HCT116 (cell line): ENCODE results near the gene VLDLR. TPM values are rescaled to one million over a fixed set of nuclear protein-coding genes. Genes with fewer than 3 reads are reported as not detected.
A peak's percentile ranks its signal among the peaks of the same experiment; 100 is the strongest.

Experiments used
- ATAC-seq: fragments of 200-7000 bp; cut with Tn5 transposase; 2 replicates; pipeline ENCODE4 v1.9.1; 2020; ENCODE audit warnings: mild to moderate bottlenecking, moderate library complexity
- BruUV-seq: library from RNA; stranded (reverse); fragments of 400-500 nt; replicated peaks from 2 replicates; lab custom pipeline; 2021; lab: Mats Ljungman, UMichigan
- CTCF ChIA-PET: fragments of 300-600 bp; sonication (Branson Sonifier 250); formaldehyde crosslinking; loops from one replicate; lab custom pipeline; 2021; ENCODE audit warnings: antibody characterized with exemption; lab: Charles Lee
- POLR2A ChIA-PET: fragments of 300-600, 350-600 bp; sonication (Branson Sonifier 250); formaldehyde crosslinking; loops from one replicate; lab custom pipeline; 2021; ENCODE audit warnings: antibody characterized with exemption; lab: Charles Lee
- RAD21 ChIA-PET, 2 experiments: fragments of 300-600 bp; sonication (Branson Sonifier 250); formaldehyde crosslinking; loops; one replicate each; lab custom pipeline; 2023; ENCODE audit warnings: low total read pairs in 2 of 2; ENCODE audit not compliant: uncharacterized antibody in 2 of 2, unreplicated experiment in 2 of 2, low non-redundant PET in 1 of 2; lab: Charles Lee
- DNase-seq: peaks from one replicate; pipeline ENCODE4 v3.0.0-alpha.2; 2010; ENCODE audit warnings: low read depth, low spot score
- H2AFZ ChIP-seq: fragments of 200-600 bp; shearing (Covaris generic), sonication (generic); 2 replicates; pipeline ENCODE4 v1.6.1; 2017; ENCODE audit warnings: low read depth, mixed run types, mixed read lengths, antibody characterized with exemption, low read length; ENCODE audit not compliant: poor library complexity, severe bottlenecking
- H3K27ac ChIP-seq: 2 replicates; pipeline ENCODE4 v1.5.1; 2012; ENCODE audit warnings: low read depth, low read length
- H3K27me3 ChIP-seq: fragments of 200-600 bp; sonication (generic); 2 replicates; pipeline ENCODE4 v1.6.1; 2016; ENCODE audit warnings: mixed run types, low read length, mixed read lengths; ENCODE audit not compliant: insufficient read depth
- H3K36me3 ChIP-seq, 2 experiments: fragments of 200-500 bp in 1 of 2; fragments of 200-600 bp in 1 of 2; sonication (Bioruptor generic) in 1 of 2; sonication (generic) in 1 of 2; 2 replicates each; pipeline versions ENCODE4 v1.5.1 to v1.6.1; 2014 to 2016; ENCODE audit warnings: low read length in 2 of 2, inconsistent platforms in 1 of 2, mixed read lengths in 1 of 2, mixed run types in 1 of 2; ENCODE audit not compliant: insufficient read depth in 2 of 2, control insufficient read depth in 1 of 2
- H3K4me1 ChIP-seq, 2 experiments: fragments of 200-600 bp in 1 of 2; sonication (generic) in 1 of 2; 2 replicates each; pipeline versions ENCODE4 v1.5.1 to v1.6.1; 2012 to 2017; ENCODE audit warnings: low read length in 2 of 2, inconsistent platforms in 1 of 2, mild to moderate bottlenecking in 1 of 2, mixed read lengths in 1 of 2, mixed run types in 1 of 2, moderate library complexity in 1 of 2; ENCODE audit not compliant: insufficient read depth in 2 of 2, control insufficient read depth in 1 of 2
- H3K4me2 ChIP-seq: fragments of 200-600 bp; sonication (generic); 2 replicates; pipeline ENCODE4 v1.6.1; 2017; ENCODE audit warnings: mixed run types, low read length, mixed read lengths
- H3K4me3 ChIP-seq, 2 experiments: fragments of 200-600 bp in 1 of 2; sonication (generic) in 1 of 2; replicated peaks in 1 of 2; 2 replicates each; pipeline ENCODE4 v1.5.1; 2011 to 2016; ENCODE audit warnings: low read length in 2 of 2, control low read depth in 1 of 2, low read depth in 1 of 2, mild to moderate bottlenecking in 1 of 2, mixed read lengths in 1 of 2, mixed run types in 1 of 2
- H3K79me2 ChIP-seq: fragments of 200-600 bp; sonication (generic); 2 replicates; pipeline ENCODE4 v1.6.1; 2017; ENCODE audit warnings: mild to moderate bottlenecking, mixed run types, low read length, moderate library complexity, mixed read lengths; ENCODE audit not compliant: insufficient read depth
- H3K9ac ChIP-seq: fragments of 200-600 bp; sonication (generic); 2 replicates; pipeline ENCODE4 v1.6.1; 2016; ENCODE audit warnings: low read length, mixed read lengths
- H3K9me2 ChIP-seq: fragments of 200-600 bp; sonication (generic), shearing (Covaris generic); 2 replicates; pipeline ENCODE4 v1.6.1; 2017; ENCODE audit warnings: mixed run types, mild to moderate bottlenecking, moderate library complexity; ENCODE audit not compliant: insufficient read depth
- H3K9me3 ChIP-seq, 2 experiments: fragments of 200-500 bp in 1 of 2; fragments of 200-600 bp in 1 of 2; sonication (Bioruptor generic) in 1 of 2; sonication (generic) in 1 of 2; 2 replicates each; pipeline ENCODE4 v1.6.1; 2014 to 2017; ENCODE audit warnings: low read length in 2 of 2, mixed read lengths in 2 of 2, inconsistent platforms in 1 of 2, low read depth in 1 of 2, mild to moderate bottlenecking in 1 of 2, mixed run types in 1 of 2, moderate library complexity in 1 of 2; ENCODE audit not compliant: control insufficient read depth in 1 of 2, insufficient read depth in 1 of 2
- H4K20me1 ChIP-seq: fragments of 200-600 bp; sonication (generic), shearing (Covaris generic); 2 replicates; pipeline ENCODE4 v1.6.1; 2017; ENCODE audit warnings: mixed run types, mild to moderate bottlenecking, moderate library complexity; ENCODE audit not compliant: insufficient read depth
- ATF3 ChIP-seq: IDR thresholded peaks from 2 replicates; pipeline ENCODE4 v1.6.1; 2012
- CTCF ChIP-seq, 3 experiments: fragments of 200-600 bp in 1 of 3; sonication (generic) in 1 of 3; IDR thresholded peaks in 2 of 3; conservative IDR thresholded peaks in 1 of 3; 2 replicates each; pipeline ENCODE4 v1.5.1; 2012 to 2017; ENCODE audit warnings: low read depth in 2 of 3, low read length in 2 of 3, antibody characterized with exemption in 1 of 3, borderline replicate concordance in 1 of 3, control low read depth in 1 of 3, mild to moderate bottlenecking in 1 of 3, mixed read lengths in 1 of 3, mixed run types in 1 of 3, moderate library complexity in 1 of 3; ENCODE audit not compliant: insufficient read depth in 1 of 3
- ELF1 ChIP-seq: IDR thresholded peaks from 2 replicates; pipeline ENCODE4 v1.6.1; 2012; ENCODE audit warnings: low read depth, borderline replicate concordance
- EZH2phosphoT487 ChIP-seq: fragments of 200-600 bp; IDR thresholded peaks from 2 replicates; pipeline ENCODE4 v1.6.1; 2018; ENCODE audit warnings: antibody characterized with exemption, borderline replicate concordance
- FOSL1 ChIP-seq: IDR thresholded peaks from 2 replicates; pipeline ENCODE4 v1.6.1; 2012; ENCODE audit warnings: low read depth
- MAX ChIP-seq: IDR thresholded peaks from 2 replicates; pipeline ENCODE4 v1.6.1; 2012
- POLR2A ChIP-seq: IDR thresholded peaks from 2 replicates; pipeline ENCODE4 v1.7.0; 2011; ENCODE audit warnings: borderline replicate concordance; ENCODE audit not compliant: insufficient read depth, insufficient read length; ENCODE audit errors: extremely low read depth
- POLR2AphosphoS5 ChIP-seq: IDR thresholded peaks from 2 replicates; pipeline ENCODE4 v1.6.1; 2011; ENCODE audit warnings: mild to moderate bottlenecking, low read depth, low read length, moderate library complexity
- RAD21 ChIP-seq: IDR thresholded peaks from 2 replicates; pipeline ENCODE4 v1.6.1; 2012; ENCODE audit warnings: low read depth, mild to moderate bottlenecking
- SRF ChIP-seq: IDR thresholded peaks from 2 replicates; pipeline ENCODE4 v1.6.1; 2012; ENCODE audit warnings: low read depth
- TCF7L2 ChIP-seq: IDR thresholded peaks from 2 replicates; pipeline ENCODE4 v1.7.0; 2011; ENCODE audit warnings: borderline replicate concordance, inconsistent platforms; ENCODE audit not compliant: insufficient read depth, insufficient read length; ENCODE audit errors: extremely low read depth
- YY1 ChIP-seq: IDR thresholded peaks from 2 replicates; pipeline ENCODE4 v1.6.1; 2011; ENCODE audit warnings: low read length, low read depth, moderate library complexity, mild to moderate bottlenecking; ENCODE audit not compliant: insufficient replicate concordance; ENCODE audit errors: extremely low read depth
- ZFX ChIP-seq: fragments of 450-650 bp; IDR thresholded peaks from 2 replicates; pipeline ENCODE4 v1.6.1; 2017
- ZNF274 ChIP-seq: fragments of 200-500 bp; sonication (Bioruptor generic); IDR thresholded peaks from 2 replicates; pipeline ENCODE4 v1.6.1; 2014; ENCODE audit warnings: mild to moderate bottlenecking, low read depth, low read length, inconsistent platforms
- intact Hi-C: fragments of 100-400 bp; cut with micrococcal nuclease; formaldehyde crosslinking; loops from 2 replicates; pipeline ENCODE4 v1.10.0; 2022
- total RNA-seq: library from RNA; stranded (reverse); gene quantifications from one replicate; pipeline ENCODE4 v1.2.1, GENCODE V29; 2021; ENCODE audit not compliant: unreplicated experiment

Gene VLDLR
- total RNA-seq, 1 experiment from 2014 or later, result 0.17 TPM

- POLR2A ChIA-PET, result no interaction called here
- Histone ChIP-seq H3K4me3 (no peak overlapping the region), H3K79me2 (no peaks in the 10 kb centered on the region), H3K4me2 (no peak overlapping the region), H3K36me3 (no peaks in the 10 kb centered on the region), H4K20me1 (no peaks in the 10 kb centered on the region), H3K4me1 (no peaks in the 10 kb centered on the region), H3K9ac (no peak overlapping the region), H3K9me3 (no peaks in the 10 kb centered on the region), H3K27me3 (peaks cover 36% of the 10 kb centered on the region), H3K9me2 (no peaks in the 10 kb centered on the region), H3K27ac (no peak overlapping the region), H2AFZ (no peak overlapping the region)
- RAD21 ChIA-PET, result no interaction called here
- ATAC-seq (0 out of 2 replicates have a peak, but pooled peaks have one; percentile 36), DNase-seq (no peak)
- BruUV-seq, result no TSS peak
- CTCF ChIA-PET, result no interaction called here
- TF ChIP-seq FOSL1 (no peak), RAD21 (peak; percentile 20; the same call in 1 of the 2 replicates), CTCF (IDR thresholded peaks at IDR 0.05 in 2 of 3, conservative IDR thresholded peaks at IDR 0.05 in 1 of 3; ENCODE audit: borderline replicate concordance in 1 of 3, insufficient read depth in 1 of 3, low read depth in 2 of 3, low read length in 2 of 3) (peak; percentile 5 to 38 (median 23); a peak in 2 of 6 replicates)
- intact Hi-C loops, result loop anchor here (10.0 kb wide), 1 partner anchor 466 kb away; no protein-coding TSS in a partner anchor
These were observed 21.3 kb upstream of the VLDLR start for GRCh38 chr9:2600307-2600706.

- BruUV-seq, result no TSS peak
- Histone ChIP-seq H4K20me1 (no peaks in the 10 kb centered on the region), H3K27ac (no peak overlapping the region), H3K9ac (no peak overlapping the region), H3K4me2 (no peak overlapping the region), H3K27me3 (peaks cover 36% of the 10 kb centered on the region), H3K9me2 (no peaks in the 10 kb centered on the region), H3K36me3 (no peaks in the 10 kb centered on the region), H3K4me3 (no peak overlapping the region), H2AFZ (no peak overlapping the region), H3K79me2 (no peaks in the 10 kb centered on the region), H3K9me3 (no peaks in the 10 kb centered on the region)
- ATAC-seq, result no peak
- intact Hi-C loops, result loop anchor here (10.0 kb wide), 1 partner anchor 467 kb away; no protein-coding TSS in a partner anchor
- POLR2A ChIA-PET, result no interaction called here
- RAD21 ChIA-PET, result no interaction called here
- CTCF ChIA-PET, result no interaction called here
- no peak for TF ChIP-seq YY1
- TF ChIP-seq TCF7L2, result no peak
- no peak for TF ChIP-seq SRF
- TF ChIP-seq RAD21, result no peak
- TF ChIP-seq POLR2AphosphoS5, result no peak
- TF ChIP-seq ELF1, result no peak
- TF ChIP-seq POLR2A, result no peak
- TF ChIP-seq ZFX, result no peak
- TF ChIP-seq ATF3, result no peak
- no peak for TF ChIP-seq EZH2phosphoT487
- TF ChIP-seq ZNF274, result no peak
- no peak for TF ChIP-seq MAX
- TF ChIP-seq, all 23 proteins: peak for 0
- H3K4me1 ChIP-seq, result no peaks in the 10 kb centered on the region
- no peak for DNase-seq
These were observed 19.7 kb upstream of the VLDLR start for GRCh38 chr9:2601785-2602378.
